ENCODE results near the gene ZNF570. TPM values are rescaled to one million over a fixed set of nuclear protein-coding genes. Genes with fewer than 3 reads are reported as not detected.

Gene ZNF570
- total and polyA plus RNA-seq, 2 of the 8 experiments (the other 6 are each of a cell fraction or from before 2014, with no cell fraction given), result 1.0 to 5.4 TPM

DNA sequence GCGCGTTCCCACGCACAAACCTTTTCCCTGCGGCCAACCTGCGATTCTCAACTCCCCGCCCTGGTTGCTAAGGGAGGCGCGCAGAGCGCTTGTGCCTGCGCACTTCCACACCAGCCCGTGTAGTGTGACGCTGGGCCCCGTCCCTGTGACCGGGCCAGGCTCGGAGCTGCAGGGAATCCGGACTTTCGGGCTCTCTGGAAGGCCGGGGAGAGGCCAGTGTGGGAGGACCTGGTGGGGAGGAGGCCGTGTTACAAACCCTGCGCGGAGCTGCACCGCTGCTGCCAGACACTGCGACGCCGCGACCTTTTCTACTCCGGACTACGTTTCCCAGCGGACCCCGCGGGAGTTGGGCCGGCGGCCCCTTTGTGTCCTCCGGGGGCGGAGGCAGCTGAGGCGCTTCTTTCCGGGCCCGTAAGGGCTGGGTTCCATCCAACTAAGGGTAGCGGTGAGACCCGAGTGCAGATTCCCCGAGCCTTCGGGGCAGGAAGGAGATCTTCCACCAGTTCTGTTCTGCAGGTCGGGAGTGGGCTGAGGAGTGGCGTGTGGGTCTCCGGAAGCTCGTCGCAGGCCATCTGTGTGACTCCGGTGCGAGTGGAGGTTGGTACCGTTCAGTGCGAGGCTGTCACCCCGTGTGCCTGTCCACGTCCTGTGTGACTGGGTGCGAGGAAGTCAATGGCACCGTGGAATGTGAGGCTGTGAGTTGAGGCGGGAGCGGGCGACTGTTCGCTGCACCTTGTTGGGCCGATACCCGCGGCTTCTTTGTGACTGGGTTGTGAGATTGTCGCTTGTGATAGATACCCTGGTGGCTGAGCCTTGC is at the start of gene ZNF570 (continued):
- peak; percentile 81 for TF ChIP-seq SAP30 (IDR thresholded peaks at IDR 0.05; ENCODE audit: insufficient read depth, insufficient replicate concordance, low read length)
- no peak for TF ChIP-seq POLR2AphosphoS5 (IDR thresholded peaks at IDR 0.05; ENCODE audit: low read depth, low read length)
- TF ChIP-seq GTF2F1 (IDR thresholded peaks at IDR 0.05; ENCODE audit: borderline replicate concordance, low read depth, low read length), result no peak
- no peak for TF ChIP-seq RNF2 (IDR thresholded peaks at IDR 0.05; ENCODE audit: borderline replicate concordance, low read depth, low read length, missing control alignments, poor library complexity, severe bottlenecking)
- no peak for TF ChIP-seq KDM1A (IDR thresholded peaks at IDR 0.05; ENCODE audit: borderline replicate concordance, low read length)
- no peak for TF ChIP-seq JUND (IDR thresholded peaks at IDR 0.05; ENCODE audit: low read length)
- no peak for TF ChIP-seq HDAC6 (IDR thresholded peaks at IDR 0.05; ENCODE audit: low read depth, low read length)
- no peak for TF ChIP-seq POU5F1 (IDR thresholded peaks at IDR 0.05; ENCODE audit: low read depth, low read length)
- TF ChIP-seq E2F6 (IDR thresholded peaks at IDR 0.05), result no peak
- TF ChIP-seq SIX5 (IDR thresholded peaks at IDR 0.05; ENCODE audit: low read depth, low read length), result peak; percentile 83
- no peak for TF ChIP-seq SRF (IDR thresholded peaks at IDR 0.05; ENCODE audit: low read depth, low read length)
- no peak for TF ChIP-seq SP1 (IDR thresholded peaks at IDR 0.05; ENCODE audit: low read depth, low read length)
- no peak for TF ChIP-seq ATF3 (IDR thresholded peaks at IDR 0.05; ENCODE audit: insufficient read depth, low read depth, low read length)
- TF ChIP-seq BRCA1 (IDR thresholded peaks at IDR 0.05; ENCODE audit: low read depth, low read length), result no peak
- no peak for TF ChIP-seq EP300 (IDR thresholded peaks at IDR 0.05; ENCODE audit: borderline replicate concordance in 1 of 2, low read depth in 2 of 2, low read length in 2 of 2)
- no peak for TF ChIP-seq SP4 (IDR thresholded peaks at IDR 0.05; ENCODE audit: low read length)
- TF ChIP-seq CEBPB (IDR thresholded peaks at IDR 0.05; ENCODE audit: low read depth, low read length), result no peak
- no peak for TF ChIP-seq MAFK (IDR thresholded peaks at IDR 0.05; ENCODE audit: low read depth, low read length)
- TF ChIP-seq RBBP5 (IDR thresholded peaks at IDR 0.05; ENCODE audit: borderline replicate concordance, low read depth, low read length), result peak; percentile 45; the same call in 1 of the 2 replicates
- TF ChIP-seq TCF12 (IDR thresholded peaks at IDR 0.05; ENCODE audit: low read depth, low read length), result no peak
- peak; percentile 93 for TF ChIP-seq KDM4A (IDR thresholded peaks at IDR 0.05; ENCODE audit: low read depth, low read length, severe bottlenecking)
- no peak for TF ChIP-seq NRF1 (IDR thresholded peaks at IDR 0.05; ENCODE audit: low read depth, low read length)
- no peak for TF ChIP-seq SIRT6 (IDR thresholded peaks at IDR 0.05; ENCODE audit: low read length)
- TF ChIP-seq CTBP2 (IDR thresholded peaks at IDR 0.05; ENCODE audit: borderline replicate concordance, insufficient read depth, insufficient read length, low read length), result no peak

All from H1 (cell line).